ENCODE results near the gene IQGAP2.

IQGAP2 gene

GRCh38 chr5:76751291-76751690 is 348.2 kb downstream of the IQGAP2 start:
- no peak overlapping the region for H3K27ac ChIP-seq
- no peaks in the 10 kb centered on the region for H3K79me2 ChIP-seq
- H3K9me3 ChIP-seq (ENCODE audit: control insufficient read depth, low read length), result no peaks in the 10 kb centered on the region
- no peak overlapping the region for H2AFZ ChIP-seq
- H3K27me3 ChIP-seq (ENCODE audit: control insufficient read depth, insufficient read depth, low read length), result no peaks in the 10 kb centered on the region
- no peak for TF ChIP-seq CTCF (IDR thresholded peaks at IDR 0.05)
- H3K36me3 ChIP-seq (ENCODE audit: control insufficient read depth, insufficient read depth, low read length), result no peaks in the 10 kb centered on the region
- H3K9ac ChIP-seq, result no peak overlapping the region
- H3K4me3 ChIP-seq (ENCODE audit: low read depth, low read length), result no peak overlapping the region
- H3K4me1 ChIP-seq, result no peaks in the 10 kb centered on the region
- no peak overlapping the region for H3K4me2 ChIP-seq (ENCODE audit: low read length)

GRCh38 chr5:76754668-76755078 is 351.6 kb downstream of the IQGAP2 start:
- Histone ChIP-seq H3K9me3 (ENCODE audit: control insufficient read depth, low read length) (no peaks in the 10 kb centered on the region), H3K4me2 (ENCODE audit: low read length) (no peak overlapping the region)

GRCh38 chr5:76755779-76756637 is 352.9 kb downstream of the IQGAP2 start:
- Histone ChIP-seq H3K4me2 (ENCODE audit: low read length) (no peak overlapping the region), H3K4me3 (ENCODE audit: low read depth, low read length) (no peak overlapping the region), H3K9me3 (ENCODE audit: control insufficient read depth, low read length) (no peaks in the 10 kb centered on the region), H3K9ac (no peak overlapping the region), H3K27me3 (ENCODE audit: control insufficient read depth, insufficient read depth, low read length) (no peaks in the 10 kb centered on the region), H3K36me3 (ENCODE audit: control insufficient read depth, insufficient read depth, low read length) (no peaks in the 10 kb centered on the region), H3K79me2 (no peaks in the 10 kb centered on the region), H2AFZ (no peak overlapping the region), H3K27ac (no peak overlapping the region), H3K4me1 (no peaks in the 10 kb centered on the region)
- TF ChIP-seq CTCF (IDR thresholded peaks at IDR 0.05), result no peak

More at GRCh38 chr5:76754668-76755078, 351.6 kb downstream of the IQGAP2 start:
- no peaks in the 10 kb centered on the region for H3K36me3 ChIP-seq (ENCODE audit: control insufficient read depth, insufficient read depth, low read length)
- no peak overlapping the region for H3K4me3 ChIP-seq (ENCODE audit: low read depth, low read length)
- no peaks in the 10 kb centered on the region for H3K4me1 ChIP-seq
- H3K9ac ChIP-seq, result no peak overlapping the region
- no peak for TF ChIP-seq CTCF (IDR thresholded peaks at IDR 0.05)
- H3K79me2 ChIP-seq, result no peaks in the 10 kb centered on the region
- H2AFZ ChIP-seq, result no peak overlapping the region
- no peaks in the 10 kb centered on the region for H3K27me3 ChIP-seq (ENCODE audit: control insufficient read depth, insufficient read depth, low read length)
- H3K27ac ChIP-seq, result no peak overlapping the region

GRCh38 chr5:76757049-76757448 is 354.0 kb downstream of the IQGAP2 start:
- H3K27me3 ChIP-seq (ENCODE audit: control insufficient read depth, insufficient read depth, low read length), result no peaks in the 10 kb centered on the region
- H3K9ac ChIP-seq, result no peak overlapping the region
- H3K4me2 ChIP-seq (ENCODE audit: low read length), result no peak overlapping the region
- H3K4me3 ChIP-seq (ENCODE audit: low read depth, low read length), result no peak overlapping the region
- no peak for TF ChIP-seq CTCF (IDR thresholded peaks at IDR 0.05)
- no peak overlapping the region for H3K27ac ChIP-seq
- H3K4me1 ChIP-seq, result no peaks in the 10 kb centered on the region
- no peaks in the 10 kb centered on the region for H3K36me3 ChIP-seq (ENCODE audit: control insufficient read depth, insufficient read depth, low read length)
- no peak overlapping the region for H2AFZ ChIP-seq
- H3K79me2 ChIP-seq, result no peaks in the 10 kb centered on the region
- no peaks in the 10 kb centered on the region for H3K9me3 ChIP-seq (ENCODE audit: control insufficient read depth, low read length)
